HepG2 (cell line): ENCODE results near the gene MFSD12. TPM values are rescaled to one million over a fixed set of nuclear protein-coding genes. Genes with fewer than 3 reads are reported as not detected.

ENCODE experiments used
- AKNA ChIP-seq: sonication (generic); formaldehyde crosslinking; IDR thresholded peaks from 2 replicates; pipeline ENCODE4 v1.4.0; 2020; ENCODE audit warnings: missing genetic modification reagents, borderline replicate concordance
- CEBPZ ChIP-seq: IDR thresholded peaks from 2 replicates; pipeline ENCODE4 v1.6.1; 2012; ENCODE audit warnings: low read length, improper control_type of control experiment
- polyA plus RNA-seq, 8 experiments: library from polyadenylated mRNA; depleted of rRNA in 3 of 8; stranded (reverse) in 7 of 8; unstranded in 1 of 8; fragments of >200 nt; fragmentation: Illumina TruSeq in 4 of 8; extraction: Trizol in 4 of 8; gene quantifications; 2 replicates each; pipeline versions ENCODE4 v1.2.1 to v1.2.3, GENCODE V29; 2011 to 2016; ENCODE audit warnings: low read depth in 4 of 8, missing spikeins in 1 of 8, mixed read lengths in 1 of 8; ENCODE audit not compliant: insufficient read depth in 1 of 8
- total RNA-seq, 5 experiments: library from RNA; depleted of rRNA; stranded (reverse); fragments of >200 nt; fragmentation: Illumina TruSeq; extraction: Trizol; gene quantifications; 2 replicates each; pipeline ENCODE4 v1.2.3, GENCODE V29; 2016; ENCODE audit warnings: low read depth in 1 of 5

Gene MFSD12
- total and polyA plus RNA-seq, 2 of the 13 experiments (the other 11 are each of a cell fraction or from before 2014, with no cell fraction given): 27.2 to 29.1 TPM

- TF ChIP-seq AKNA (CRISPR knock-in tag): no peak
- TF ChIP-seq CEBPZ: no peak
Observed at GRCh38 chr19:3507371-3508120, 49.8 kb downstream of the MFSD12 start (continued).
